ENCODE measurements around the gene PPHLN1. TPM values are rescaled to one million over a fixed set of nuclear protein-coding genes. Genes with fewer than 3 reads are reported as not detected.
A peak's percentile ranks its signal among the peaks of the same experiment; 100 is the strongest.

PPHLN1 gene
- total and polyA plus RNA-seq, 2 of the 8 experiments (the other 6 are each of a cell fraction or from before 2014, with no cell fraction given): 34.3 to 71.6 TPM

DNA sequence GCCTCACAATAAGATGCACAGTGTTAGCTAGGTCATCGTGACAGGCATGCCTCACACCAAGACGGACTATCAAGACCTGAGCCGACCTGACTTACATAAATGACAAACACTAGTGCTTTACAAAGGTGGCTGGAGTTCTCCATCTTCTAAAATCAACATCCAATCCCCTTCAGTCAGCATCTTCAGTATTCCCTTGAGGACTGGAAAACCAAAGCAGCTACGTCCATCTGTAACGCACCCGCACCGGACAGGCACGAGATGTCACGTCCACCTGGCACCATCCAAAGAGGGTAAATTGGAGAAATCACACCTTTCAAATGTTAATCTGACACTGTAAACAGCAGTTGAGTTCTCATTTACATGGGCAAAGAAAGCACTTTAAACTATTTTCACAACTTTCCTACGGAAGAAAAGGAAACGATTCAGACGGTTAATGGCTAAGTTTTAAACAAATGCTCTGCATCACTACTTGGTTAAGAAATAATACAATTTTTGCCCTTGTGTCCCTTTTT is 133.4 kb downstream of the PPHLN1 start:
- no peak overlapping the region for H3K27ac ChIP-seq (ENCODE audit: low read depth, low read length)
- H3K23me2 ChIP-seq (ENCODE audit: low read depth, low read length): no peaks in the 10 kb centered on the region
- no peak overlapping the region; the same call in 1 of the 2 replicates for H2BK12ac ChIP-seq (ENCODE audit: low read depth, low read length)
- H3K4me1 ChIP-seq (replicated peaks in 1 of 4; ENCODE audit: control insufficient read depth in 3 of 4, insufficient read depth in 4 of 4, low read length in 3 of 4): peaks cover 0 to 15% (median 7%) of the 10 kb centered on the region in 4 experiments; a peak in 3 of 7 replicates
- no peak overlapping the region for H3K56ac ChIP-seq (replicated peaks; ENCODE audit: insufficient read length, low read depth, low read length)
- no peak overlapping the region for H2BK15ac ChIP-seq (ENCODE audit: low read length)
- FAIRE-seq (no peak), DNase-seq (ENCODE audit: low read depth in 1 of 2, low spot score in 2 of 2) (peak in 1 of 2 experiments; percentile 39)
- H2BK120ac ChIP-seq (replicated peaks; ENCODE audit: low read depth, low read length): no peak overlapping the region
- no peak overlapping the region for H3K4ac ChIP-seq (replicated peaks; ENCODE audit: insufficient read length, low read depth, low read length)
- H3K9ac ChIP-seq (replicated peaks in 1 of 4; ENCODE audit: extremely low read depth in 1 of 4, low read depth in 3 of 4, low read length in 3 of 4): no peak overlapping the region
- no peaks in the 10 kb centered on the region for H3K79me1 ChIP-seq (ENCODE audit: low read depth, low read length)
- H3K14ac ChIP-seq (ENCODE audit: insufficient read length): no peak overlapping the region
- no peak overlapping the region for H3K18ac ChIP-seq (ENCODE audit: extremely low read depth, low read length)
- H4K8ac ChIP-seq (ENCODE audit: extremely low read depth, insufficient read depth, low read length): no peak overlapping the region
- H3K4me2 ChIP-seq (ENCODE audit: insufficient read depth in 1 of 2, low read depth in 2 of 2, low read length in 2 of 2): peak overlapping the region in 1 of 2 experiments; percentile 46; a peak in 2 of 4 replicates
- peaks cover 4 to 56% (median 13%) of the 10 kb centered on the region in 4 experiments; a peak in 5 of 8 replicates for H3K36me3 ChIP-seq (ENCODE audit: control insufficient read depth in 2 of 4, insufficient read depth in 4 of 4, low read length in 3 of 4)
- H4K20me1 ChIP-seq (replicated peaks in 1 of 2; ENCODE audit: control insufficient read depth in 1 of 2, insufficient read depth in 2 of 2, low read length in 2 of 2): peaks cover 4% of the 10 kb centered on the region in 2 experiments
- H3K9me3 ChIP-seq (ENCODE audit: insufficient read depth in 2 of 2, low read depth in 1 of 2, low read length in 1 of 2): no peaks in the 10 kb centered on the region
- H2AK5ac ChIP-seq (ENCODE audit: low read depth, low read length): no peak overlapping the region
- no peaks in the 10 kb centered on the region for H3K27me3 ChIP-seq (replicated peaks in 1 of 4; ENCODE audit: control insufficient read depth in 3 of 4, extremely low read depth in 1 of 4, insufficient read depth in 3 of 4, low read length in 3 of 4)
- no peak overlapping the region for H2AFZ ChIP-seq (ENCODE audit: low read length)
- no peak overlapping the region for H4K5ac ChIP-seq (ENCODE audit: insufficient read length, low read depth, low read length)
- H2BK20ac ChIP-seq (ENCODE audit: low read length): no peak overlapping the region
- ChIA-PET POLR2A (ENCODE audit: partially characterized antibody) (interaction anchor here (0.9 to 1.9 kb wide), 4 partner anchors 9 to 112 kb away, joined by 3 to 7 read pairs (median 3); no protein-coding TSS in a partner anchor), CTCF (ENCODE audit: partially characterized antibody) (interaction anchor here (0.5 to 1.3 kb wide), 5 partner anchors 9 to 780 kb away, joined by 3 to 9 read pairs (median 3); no protein-coding TSS in a partner anchor)
- no peak overlapping the region for H3K4me3 ChIP-seq (ENCODE audit: extremely low read depth in 1 of 4, insufficient read depth in 2 of 4, low read depth in 3 of 4, low read length in 4 of 4)
- WGBS, 2 experiments (ENCODE audit: extremely low coverage in 1 of 2, insufficient coverage in 1 of 2, insufficient read length in 1 of 2, insufficient replicate concordance in 2 of 2, low coverage in 1 of 2, low lambda C conversion rate in 2 of 2, missing lambda C conversion rate in 1 of 2): 88% methylated on average over 12 of the region's 12 CpGs; no CpG with 5 or more reads in 1 of the 2 experiments
- H3K79me2 ChIP-seq (ENCODE audit: control insufficient read depth in 1 of 2, insufficient read depth in 2 of 2, low read length in 2 of 2): peaks cover 0 to 11% of the 10 kb centered on the region in 2 experiments; a peak in 1 of 4 replicates
- no peak overlapping the region for H2BK5ac ChIP-seq (ENCODE audit: low read depth, low read length)
- H4K91ac ChIP-seq (replicated peaks; ENCODE audit: insufficient read length, low read length): no peak overlapping the region
- no peak overlapping the region for H3K23ac ChIP-seq (ENCODE audit: insufficient read length)
- TF ChIP-seq NRF1 (IDR thresholded peaks at IDR 0.05; ENCODE audit: low read depth, low read length): no peak
- TF ChIP-seq SP4 (IDR thresholded peaks at IDR 0.05; ENCODE audit: low read length): no peak
- no peak for TF ChIP-seq POU5F1 (IDR thresholded peaks at IDR 0.05; ENCODE audit: low read depth, low read length)
- no peak for TF ChIP-seq CTCF (IDR thresholded peaks at IDR 0.05; ENCODE audit: control extremely low read depth in 1 of 3, insufficient read depth in 1 of 3, low read depth in 1 of 3, low read length in 3 of 3)
- no peak for TF ChIP-seq CEBPB (IDR thresholded peaks at IDR 0.05; ENCODE audit: low read depth, low read length)
- no peak for TF ChIP-seq BRCA1 (IDR thresholded peaks at IDR 0.05; ENCODE audit: low read depth, low read length)
- TF ChIP-seq, protein P1, sequence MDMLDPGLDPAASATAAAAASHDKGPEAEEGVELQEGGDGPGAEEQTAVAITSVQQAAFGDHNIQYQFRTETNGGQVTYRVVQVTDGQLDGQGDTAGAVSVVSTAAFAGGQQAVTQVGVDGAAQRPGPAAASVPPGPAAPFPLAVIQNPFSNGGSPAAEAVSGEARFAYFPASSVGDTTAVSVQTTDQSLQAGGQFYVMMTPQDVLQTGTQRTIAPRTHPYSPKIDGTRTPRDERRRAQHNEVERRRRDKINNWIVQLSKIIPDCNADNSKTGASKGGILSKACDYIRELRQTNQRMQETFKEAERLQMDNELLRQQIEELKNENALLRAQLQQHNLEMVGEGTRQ (IDR thresholded peaks at IDR 0.05; ENCODE audit: low read length): no peak
- no peak for TF ChIP-seq CTBP2 (IDR thresholded peaks at IDR 0.05; ENCODE audit: borderline replicate concordance, insufficient read depth, insufficient read length, low read length)
- no peak for TF ChIP-seq ATF3 (IDR thresholded peaks at IDR 0.05; ENCODE audit: insufficient read depth, low read depth, low read length)

All from H1 (cell line).